Activated CD4-positive, alpha-beta T cell treated with anti-CD3 and anti-CD28 coated beads, Interleukin-2, amount 10 ng/mL, durations not matched to agents 24 days and 14 days (primary cell): ENCODE measurements around the gene CDK12. TPM values are rescaled to one million over a fixed set of nuclear protein-coding genes. Genes with fewer than 3 reads are reported as not detected.

Source experiments
- total RNA-seq: library from RNA; stranded (reverse); gene quantifications from 2 replicates; pipeline ENCODE4 v1.2.3, GENCODE V29; 2022

Gene CDK12
- total RNA-seq, 1 donor from 2014 or later, result 89.1 TPM

Other genes starting within 250 kb of the CDK12 start
- gene STAC2, start 235.5 kb upstream of the CDK12 start, total RNA-seq, result not detected in 2 replicates
- 20.8 and 21.8 TPM in 2 replicates for gene FBXL20, start 59.9 kb upstream of the CDK12 start, total RNA-seq
- 70.9 and 73.0 TPM in 2 replicates for gene MED1, start 10.2 kb upstream of the CDK12 start, total RNA-seq
- gene NEUROD2, start 146.4 kb downstream of the CDK12 start, total RNA-seq, result not detected in 2 replicates
- not detected in 2 replicates for gene PPP1R1B, start 165.5 kb downstream of the CDK12 start, total RNA-seq
- 53.6 and 60.3 TPM in 2 replicates for gene STARD3, start 175.7 kb downstream of the CDK12 start, total RNA-seq
- 0.83 and 1.0 TPM in 2 replicates for gene TCAP, start 203.9 kb downstream of the CDK12 start, total RNA-seq
- gene PNMT, start 207.0 kb downstream of the CDK12 start, total RNA-seq, result not detected in 2 replicates
- 12.5 and 13.5 TPM in 2 replicates for gene PGAP3, start 226.6 kb downstream of the CDK12 start, total RNA-seq
- gene ERBB2, start 238.6 kb downstream of the CDK12 start, total RNA-seq, result 3.1 and 4.3 TPM in 2 replicates